PC-9 (cell line): ENCODE data around the gene FOLR1. TPM values are rescaled to one million over a fixed set of nuclear protein-coding genes. Genes with fewer than 3 reads are reported as not detected.
A peak's percentile ranks its signal among the peaks of the same experiment; 100 is the strongest.

Experiments
- BruUV-seq: library from RNA; stranded (reverse); fragments of 400-500 nt; replicated peaks from 2 replicates; lab custom pipeline; 2021; lab: Mats Ljungman, UMichigan
- CTCF ChIA-PET: fragments of 300-600 bp; sonication (Branson Sonifier 250); formaldehyde crosslinking; loops from one replicate; lab custom pipeline; 2022; ENCODE audit warnings: antibody characterized with exemption; lab: Charles Lee
- POLR2A ChIA-PET: fragments of 300-600 bp; sonication (Branson Sonifier 250); formaldehyde crosslinking; loops from one replicate; lab custom pipeline; 2022; ENCODE audit warnings: antibody characterized with exemption; ENCODE audit not compliant: unreplicated experiment; lab: Charles Lee
- DNase-seq, 2 experiments: peaks; one replicate each; pipeline versions ENCODE4 v3.0.0 to v3.0.0-alpha.2; 2015 to 2022; ENCODE audit warnings: mixed read lengths in 1 of 2
- H2AFZ ChIP-seq: fragments of 200-600 bp; sonication (generic); 2 replicates; pipeline ENCODE4 v1.8.1; 2017; ENCODE audit warnings: antibody characterized with exemption
- H3F3A ChIP-seq: fragments of 200-600 bp; sonication (generic); 2 replicates; pipeline ENCODE4 v1.8.1; 2017; ENCODE audit warnings: antibody characterized with exemption, mild to moderate bottlenecking, low read depth; ENCODE audit not compliant: insufficient read depth
- H3K27ac ChIP-seq: fragments of 200-600 bp; sonication (generic); 2 replicates; pipeline ENCODE4 v1.6.1; 2016; ENCODE audit warnings: mixed run types
- H3K27me3 ChIP-seq: fragments of 200-600 bp; sonication (generic); 2 replicates; pipeline ENCODE4 v1.6.1; 2016; ENCODE audit warnings: low read depth, mixed run types; ENCODE audit not compliant: insufficient read depth
- H3K36me3 ChIP-seq: fragments of 200-600 bp; sonication (generic); 2 replicates; pipeline ENCODE4 v1.6.1; 2016; ENCODE audit warnings: low read depth, mixed run types
- H3K4me1 ChIP-seq: fragments of 200-600 bp; sonication (generic); replicated peaks from 2 replicates; pipeline ENCODE4 v1.6.1; 2016; ENCODE audit warnings: mixed run types; ENCODE audit not compliant: insufficient read depth
- H3K4me2 ChIP-seq: fragments of 200-600 bp; sonication (generic); 2 replicates; pipeline ENCODE4 v1.6.1; 2017; ENCODE audit warnings: mixed run types
- H3K4me3 ChIP-seq: fragments of 200-600 bp; sonication (generic); 2 replicates; pipeline ENCODE4 v1.6.1; 2016; ENCODE audit warnings: mixed run types
- H3K79me2 ChIP-seq: fragments of 200-600 bp; sonication (generic); 2 replicates; pipeline ENCODE4 v1.6.1; 2017; ENCODE audit warnings: low read depth, mixed run types
- H3K9me2 ChIP-seq: fragments of 200-600 bp; sonication (generic); 2 replicates; pipeline ENCODE4 v1.8.1; 2017; ENCODE audit warnings: mild to moderate bottlenecking; ENCODE audit not compliant: insufficient read depth
- H3K9me3 ChIP-seq: fragments of 200-600 bp; sonication (generic); 2 replicates; pipeline ENCODE4 v1.8.1; 2016; ENCODE audit warnings: low read depth; ENCODE audit not compliant: insufficient read depth
- H4K20me1 ChIP-seq: fragments of 200-600 bp; sonication (generic); 2 replicates; pipeline ENCODE4 v1.8.1; 2017; ENCODE audit not compliant: insufficient read depth
- CTCF ChIP-seq: fragments of 200-600 bp; sonication (generic); conservative IDR thresholded peaks from 2 replicates; pipeline ENCODE4 v1.6.1; 2017; ENCODE audit warnings: mixed run types, antibody characterized with exemption, mild to moderate bottlenecking, moderate library complexity
- EZH2 ChIP-seq: fragments of 200-600 bp; sonication (generic); IDR thresholded peaks from 2 replicates; pipeline ENCODE4 v1.8.0; 2017; ENCODE audit warnings: antibody characterized with exemption, low read depth
- intact Hi-C: fragments of 100-400 bp; cut with micrococcal nuclease; formaldehyde crosslinking; loops from one replicate; pipeline ENCODE4 v1.10.0; 2022; ENCODE audit not compliant: unreplicated experiment
- total RNA-seq: library from RNA; stranded (reverse); gene quantifications from 2 replicates; pipeline ENCODE4 v1.2.3, GENCODE V29; 2021

FOLR1 gene
- total RNA-seq, 1 experiment from 2014 or later: 4.7 TPM

- ChIA-PET POLR2A (no interaction called here), CTCF (no interaction called here)
- Histone ChIP-seq H4K20me1 (peaks cover 13% of the 10 kb centered on the region), H3K9me2 (no peaks in the 10 kb centered on the region), H3K36me3 (0 out of 2 replicates have a peak, but pooled peaks cover 4% of the 10 kb centered on the region), H3K9me3 (no peaks in the 10 kb centered on the region), H3F3A (peaks cover 31% of the 10 kb centered on the region), H2AFZ (no peak overlapping the region), H3K4me1 (no peaks in the 10 kb centered on the region), H3K27me3 (peaks cover 2% of the 10 kb centered on the region; the same call in 1 of the 2 replicates), H3K4me3 (no peak overlapping the region), H3K79me2 (no peaks in the 10 kb centered on the region), H3K27ac (no peak overlapping the region), H3K4me2 (no peak overlapping the region)
- BruUV-seq: no TSS peak
- TF ChIP-seq CTCF (no peak), EZH2 (no peak)
- peak in 1 of 2 experiments; percentile 53 for DNase-seq
- intact Hi-C loops: no loop called here
Measured at GRCh38 chr11:72239313-72239848, 47.4 kb downstream of the FOLR1 start.

- Histone ChIP-seq H3K9me3 (no peaks in the 10 kb centered on the region), H3F3A (peaks cover 27% of the 10 kb centered on the region), H4K20me1 (peaks cover 11% of the 10 kb centered on the region; the same call in 1 of the 2 replicates), H3K4me3 (no peak overlapping the region), H3K9me2 (no peaks in the 10 kb centered on the region), H3K4me1 (no peaks in the 10 kb centered on the region), H3K27me3 (peaks cover 7% of the 10 kb centered on the region; the same call in 1 of the 2 replicates), H3K79me2 (no peaks in the 10 kb centered on the region), H3K36me3 (0 out of 2 replicates have a peak, but pooled peaks cover 4% of the 10 kb centered on the region), H3K27ac (no peak overlapping the region), H2AFZ (no peak overlapping the region), H3K4me2 (no peak overlapping the region)
- ChIA-PET POLR2A (interaction anchor here (0.8 kb wide), 1 partner anchor 16 kb away, joined by 3 read pairs; no protein-coding TSS in a partner anchor), CTCF (no interaction called here)
- DNase-seq: peak in 1 of 2 experiments; percentile 56
- TF ChIP-seq EZH2 (no peak), CTCF (no peak)
- no TSS peak for BruUV-seq
- intact Hi-C loops: no loop called here
Measured at GRCh38 chr11:72239849-72240460, 48.0 kb downstream of the FOLR1 start.

- Histone ChIP-seq H3K27me3 (peaks cover 15% of the 10 kb centered on the region; the same call in 1 of the 2 replicates), H3K4me3 (no peak overlapping the region), H3K79me2 (no peaks in the 10 kb centered on the region), H3F3A (peaks cover 27% of the 10 kb centered on the region), H3K4me1 (no peaks in the 10 kb centered on the region), H3K9me2 (no peaks in the 10 kb centered on the region), H4K20me1 (peaks cover 11% of the 10 kb centered on the region; the same call in 1 of the 2 replicates), H3K9me3 (no peaks in the 10 kb centered on the region), H3K4me2 (no peak overlapping the region), H3K27ac (no peak overlapping the region), H2AFZ (no peak overlapping the region), H3K36me3 (0 out of 2 replicates have a peak, but pooled peaks cover 4% of the 10 kb centered on the region)
- DNase-seq: no peak
- ChIA-PET POLR2A (interaction anchor here (0.6 to 0.8 kb wide), 2 partner anchors 17 to 734 kb away, joined by 3 to 4 read pairs; no protein-coding TSS in a partner anchor), CTCF (no interaction called here)
- intact Hi-C loops: no loop called here
- TSS peak; percentile 22 for BruUV-seq
- no peak for TF ChIP-seq CTCF
- TF ChIP-seq EZH2: no peak
Measured at GRCh38 chr11:72240461-72241290, 48.7 kb downstream of the FOLR1 start.
